KG1 (cell line): ENCODE results near the gene RIMS3.

Experiments
- DNase-seq: peaks from one replicate; lab custom pipeline; 2025; lab: John Stamatoyannopoulos, UW

Gene RIMS3

DNA sequence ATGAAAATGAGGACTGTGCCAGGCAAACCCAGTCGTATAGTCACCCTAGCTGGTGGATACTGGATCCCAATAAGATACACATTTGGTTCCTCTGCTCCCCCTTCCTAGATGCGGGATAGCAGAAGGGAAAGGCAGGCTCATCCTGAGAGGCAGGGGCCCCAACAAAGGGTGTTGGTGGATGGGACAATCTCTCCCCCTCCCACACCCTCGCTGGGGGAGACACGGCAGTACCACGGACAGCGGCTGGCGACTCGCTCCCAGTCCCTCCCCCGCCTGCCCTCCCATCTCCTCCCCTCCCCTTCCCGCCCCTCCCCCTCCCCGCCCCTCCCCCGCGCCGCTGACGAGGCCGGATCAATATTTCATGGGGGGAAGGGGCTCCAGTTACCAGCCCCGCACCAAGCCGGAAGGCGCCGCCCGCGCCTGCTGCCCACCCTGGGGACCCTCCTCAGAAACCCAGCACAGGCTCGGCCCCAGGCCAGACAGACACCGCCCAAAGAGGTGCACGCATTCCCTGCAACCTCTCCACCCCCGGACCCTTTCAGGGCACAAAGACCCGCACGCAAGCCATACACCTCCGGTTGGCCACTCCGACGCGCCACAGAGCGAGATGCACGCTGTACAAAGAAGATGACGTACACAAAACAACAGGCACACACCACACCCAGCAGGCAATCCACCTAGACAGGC lies 11.5 kb downstream of the RIMS3 start:
- DNase-seq: no peak

DNA sequence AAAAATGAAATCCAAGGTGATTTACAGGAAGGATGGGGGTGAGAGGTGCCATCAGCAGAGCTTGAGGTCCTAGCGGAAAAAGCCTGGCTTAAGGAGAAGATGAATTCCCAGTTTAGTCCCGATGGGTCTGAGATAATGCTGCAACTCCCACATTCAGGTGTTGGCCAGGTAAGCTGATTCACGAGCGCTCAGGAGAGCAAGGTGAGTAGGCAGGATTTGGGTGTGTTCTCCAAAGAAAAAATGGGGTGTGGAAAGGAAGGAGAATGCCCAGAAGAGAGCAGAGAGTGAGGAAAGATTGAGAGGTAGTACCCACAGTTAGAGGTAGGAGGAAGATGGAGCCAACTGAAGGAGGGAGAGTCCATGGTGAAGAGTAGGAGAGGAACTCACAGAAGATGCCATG lies 12.5 kb downstream of the RIMS3 start:
- DNase-seq: no peak

DNA sequence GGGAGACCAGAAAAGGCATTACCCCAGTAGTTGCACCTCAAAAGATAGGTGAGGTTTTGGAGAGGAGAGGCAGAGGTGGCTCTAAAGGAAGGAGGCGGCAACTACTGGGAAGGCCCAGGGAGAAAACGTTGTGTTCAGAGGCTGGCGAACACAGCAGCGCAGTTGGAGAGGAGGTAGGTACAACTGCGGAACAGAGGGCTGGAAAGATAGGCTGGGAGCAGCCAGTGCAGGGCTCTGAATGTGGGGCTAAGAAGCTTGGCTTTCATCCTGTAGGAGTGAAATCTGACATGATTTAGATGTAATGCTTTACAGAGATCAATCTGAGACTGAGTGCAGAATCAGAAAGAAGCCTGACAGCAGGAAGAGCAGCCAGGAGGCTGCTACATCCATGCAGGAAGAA lies 13.0 kb downstream of the RIMS3 start:
- DNase-seq: no peak

DNA sequence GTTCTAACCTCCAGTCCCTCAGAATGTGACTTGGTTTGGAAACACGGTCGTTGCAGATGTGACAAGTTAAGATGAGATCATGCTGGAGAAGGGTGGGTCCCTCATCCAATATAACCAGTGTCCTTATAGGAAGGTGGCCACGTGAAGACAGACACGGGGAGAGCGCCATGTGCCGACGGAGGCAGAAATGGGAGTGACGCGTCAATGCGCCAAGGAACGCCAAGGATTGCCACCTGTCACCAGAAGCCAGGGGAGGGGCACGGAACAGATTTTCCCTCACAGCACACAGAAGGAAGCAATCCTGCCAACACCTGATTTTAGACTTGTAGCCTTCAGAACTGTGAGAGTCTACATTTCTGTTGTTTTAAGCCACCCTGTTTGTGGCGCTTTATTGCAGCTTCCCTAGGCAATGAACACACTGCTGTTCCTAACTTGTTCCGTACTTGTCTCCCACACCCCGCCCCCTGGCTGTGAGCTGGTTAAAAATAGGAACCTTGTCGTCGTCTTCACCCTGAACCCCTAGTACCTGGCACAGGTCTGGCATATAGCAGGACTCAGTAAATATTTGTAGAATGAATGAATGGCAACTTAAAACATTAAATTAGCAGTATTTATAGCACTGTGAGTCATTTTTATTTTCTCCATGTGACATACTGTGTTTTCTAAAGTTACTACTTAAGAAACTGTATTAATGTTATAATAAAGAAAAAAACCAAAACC lies 14.2 kb downstream of the RIMS3 start:
- DNase-seq: no peak

DNA sequence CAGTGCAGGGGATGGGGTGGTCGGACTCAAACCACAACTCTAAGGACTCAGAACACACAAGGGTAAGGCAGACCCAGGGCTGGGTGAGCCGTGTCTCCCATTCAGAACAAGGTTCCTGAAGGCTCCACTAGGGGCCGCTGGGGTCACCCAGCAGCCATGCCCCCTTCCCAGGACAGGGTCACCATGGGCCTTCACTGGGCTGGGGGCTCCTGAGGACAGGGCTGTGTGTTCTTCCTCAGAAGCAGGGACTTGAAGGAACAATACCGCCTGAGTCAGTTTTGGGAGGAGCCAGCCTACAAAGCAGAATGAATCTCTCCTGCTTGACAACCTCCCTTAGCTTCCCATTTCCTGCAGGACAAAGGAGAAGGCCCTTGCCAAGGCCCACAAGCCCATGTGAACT lies 15.4 kb downstream of the RIMS3 start:
- DNase-seq: no peak

DNA sequence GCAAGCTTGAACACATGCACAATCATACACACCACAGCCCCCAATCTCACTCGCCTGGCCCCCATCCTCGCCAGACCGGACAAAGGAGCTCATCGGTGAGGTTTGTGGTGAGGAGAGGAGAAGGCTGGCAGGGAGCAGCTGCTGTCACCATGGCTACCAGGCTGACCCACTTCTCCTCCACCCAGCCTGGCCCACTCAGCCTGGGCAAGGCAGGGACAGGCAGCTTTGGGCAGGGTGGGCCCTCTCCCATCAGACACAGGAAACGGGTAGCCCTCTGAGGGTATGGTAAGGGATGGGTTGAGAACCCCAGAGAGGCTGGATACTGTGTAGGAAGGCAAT lies 15.9 kb downstream of the RIMS3 start:
- no peak for DNase-seq

DNA sequence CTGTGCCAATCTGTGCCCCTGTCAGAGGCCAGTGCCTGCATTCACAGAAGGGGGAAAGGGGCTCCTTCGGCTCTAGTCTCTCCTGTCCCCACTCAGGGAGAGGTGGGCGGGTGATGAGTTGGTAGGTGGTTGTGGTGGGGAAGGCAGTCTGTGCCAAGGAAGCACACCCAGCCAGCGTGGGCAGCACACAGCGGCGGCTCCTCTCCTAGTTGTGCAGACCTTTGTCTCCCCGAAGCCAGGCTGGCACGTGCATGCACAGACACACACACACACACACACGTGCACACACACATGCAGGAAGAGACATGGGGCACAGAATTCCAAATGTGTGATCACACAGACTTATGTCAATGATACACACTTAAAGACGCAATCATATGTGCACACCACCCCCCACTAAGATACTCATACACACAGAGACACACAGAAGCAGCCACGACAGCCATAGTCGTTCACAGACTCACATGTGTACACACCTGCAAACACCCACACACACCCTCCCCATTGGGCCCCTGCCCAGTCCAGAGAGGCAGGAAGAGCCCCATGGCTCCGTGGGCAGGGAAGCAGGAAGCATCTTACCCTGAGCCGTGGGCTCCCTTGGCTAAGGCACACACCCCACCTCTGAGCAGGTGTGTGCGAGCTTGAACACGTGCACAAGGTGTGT lies 16.4 kb downstream of the RIMS3 start:
- no peak for DNase-seq

DNA sequence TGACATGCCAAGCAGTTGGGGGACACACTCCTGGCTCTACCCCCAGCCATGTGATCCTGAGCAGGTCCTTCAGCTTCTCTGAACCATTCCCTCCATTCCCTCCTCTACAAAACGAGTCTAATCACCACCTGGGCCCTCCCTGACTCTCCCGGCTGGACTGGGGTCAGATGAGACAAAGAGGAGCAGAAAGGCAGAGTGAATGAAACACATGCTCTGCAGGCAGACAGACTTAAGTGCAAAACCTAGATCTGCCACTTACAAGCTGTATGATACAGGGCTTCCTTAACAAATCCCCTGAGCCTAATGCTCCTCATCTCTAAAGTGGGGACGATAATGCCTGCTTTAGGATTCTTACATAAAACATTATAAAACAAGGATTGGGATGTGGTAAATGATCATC lies 17.3 kb downstream of the RIMS3 start:
- DNase-seq: no peak

DNA sequence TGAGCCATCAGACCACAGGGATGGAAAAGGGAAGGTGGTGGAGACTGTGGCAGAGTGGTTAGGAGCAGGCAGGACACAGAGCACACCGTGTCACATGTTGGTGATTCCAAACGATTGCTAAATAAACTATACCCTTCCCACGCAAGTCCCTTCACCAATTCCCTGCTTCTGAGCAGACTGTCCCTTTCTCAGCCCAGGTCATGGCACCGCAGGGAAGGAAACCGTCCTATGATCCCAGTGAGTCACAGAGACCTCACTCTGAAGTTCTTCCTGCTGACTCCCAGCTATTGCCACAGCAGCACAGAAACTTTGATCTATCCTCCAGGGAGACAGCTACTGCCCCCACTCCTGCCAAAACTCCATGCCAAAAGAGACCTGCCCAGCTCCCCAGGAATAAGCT lies 19.2 kb downstream of the RIMS3 start:
- DNase-seq: no peak

DNA sequence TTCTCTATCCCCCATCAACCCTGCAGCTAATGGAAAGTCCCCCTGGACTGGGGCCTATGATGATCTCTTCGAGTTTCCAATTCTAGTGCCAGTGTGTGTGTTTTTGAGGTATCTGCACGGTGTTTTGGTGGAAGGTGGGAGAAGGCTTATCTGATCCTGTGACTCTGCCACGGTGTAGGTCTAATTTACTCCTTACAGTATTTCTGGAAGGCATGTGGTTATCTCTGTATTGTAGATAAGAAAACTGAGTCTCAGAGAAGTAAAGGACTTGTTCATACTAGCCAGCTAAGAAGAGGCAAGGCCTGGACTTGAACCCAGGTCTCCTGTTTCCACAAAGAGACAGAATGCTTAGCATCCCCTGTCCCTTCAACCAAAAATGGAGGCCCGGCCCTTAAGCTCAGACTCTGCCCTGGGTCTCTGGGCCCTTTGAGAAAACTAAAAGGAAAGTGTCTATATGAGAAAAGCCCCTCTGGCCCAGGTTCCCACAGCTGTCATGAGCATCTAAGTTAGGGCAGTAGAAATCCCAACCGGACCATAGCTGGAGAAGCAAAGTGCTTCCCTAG lies 20.3 kb downstream of the RIMS3 start:
- DNase-seq: no peak

DNA sequence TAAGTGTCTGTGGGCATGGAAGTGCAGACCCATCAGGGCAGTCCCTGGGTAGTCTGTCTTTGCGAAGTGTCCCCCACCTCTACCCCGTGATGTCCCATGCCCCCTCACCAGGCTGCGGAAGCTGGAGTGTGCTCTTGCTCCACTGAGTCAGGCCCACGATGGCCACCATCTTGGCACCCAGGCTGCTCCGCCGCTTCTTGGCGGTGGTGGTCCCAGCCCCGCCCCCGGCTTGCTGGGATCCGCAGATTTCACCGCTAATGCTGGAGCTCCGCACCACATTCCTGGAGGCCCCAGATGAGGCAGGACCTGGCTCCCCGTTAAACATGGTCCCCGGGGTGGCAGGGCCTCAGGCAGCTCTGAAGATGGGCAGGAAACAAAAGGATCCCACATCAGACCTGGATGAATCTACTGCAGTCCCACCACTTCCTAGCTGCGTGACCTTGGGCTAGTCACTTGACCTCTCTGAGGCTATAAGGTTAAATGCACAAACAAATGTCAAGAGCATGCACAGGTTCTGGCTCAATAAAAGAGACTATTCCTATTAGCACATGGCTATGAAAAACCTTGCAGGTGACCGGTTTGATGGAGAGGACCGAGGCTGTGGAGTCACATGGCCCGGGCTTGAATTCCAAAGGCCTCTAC lies 23.8 kb downstream of the RIMS3 start:
- no peak for DNase-seq

DNA sequence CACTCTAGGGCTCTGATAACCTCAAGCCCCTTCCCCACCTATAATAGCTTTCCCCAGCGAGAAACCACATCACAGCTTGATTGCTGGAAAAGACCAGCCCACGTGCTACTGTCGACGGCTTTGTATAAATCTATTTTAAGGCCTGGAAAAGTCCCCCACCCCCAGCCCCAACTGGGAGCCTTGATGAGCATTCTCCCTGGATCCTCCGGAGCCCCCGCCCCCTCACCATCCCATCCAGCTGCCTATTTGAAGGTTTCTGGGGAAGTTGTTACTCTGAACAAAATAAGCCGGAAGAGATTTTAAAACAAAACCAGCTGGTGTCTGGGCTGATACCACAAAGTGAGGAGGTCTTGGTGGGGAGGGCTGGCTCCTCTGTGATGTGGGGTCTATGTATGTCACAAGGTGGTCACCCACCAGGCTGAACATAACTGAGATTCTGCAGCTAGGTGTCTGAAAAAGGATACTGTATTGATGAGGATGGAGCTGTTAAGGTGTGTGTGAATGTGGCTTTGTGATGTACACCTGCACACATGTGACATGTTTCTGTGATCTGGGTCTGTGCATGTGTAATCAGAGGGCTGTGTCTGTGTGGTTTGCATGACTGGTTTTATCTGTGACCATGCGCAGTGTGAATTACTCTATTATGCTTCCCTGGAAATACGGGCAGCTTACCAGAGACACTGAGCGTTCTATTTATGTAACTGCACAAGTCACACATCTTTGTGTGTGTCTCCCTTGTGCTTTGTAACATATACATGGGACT lies 25.0 kb downstream of the RIMS3 start:
- DNase-seq: no peak

DNA sequence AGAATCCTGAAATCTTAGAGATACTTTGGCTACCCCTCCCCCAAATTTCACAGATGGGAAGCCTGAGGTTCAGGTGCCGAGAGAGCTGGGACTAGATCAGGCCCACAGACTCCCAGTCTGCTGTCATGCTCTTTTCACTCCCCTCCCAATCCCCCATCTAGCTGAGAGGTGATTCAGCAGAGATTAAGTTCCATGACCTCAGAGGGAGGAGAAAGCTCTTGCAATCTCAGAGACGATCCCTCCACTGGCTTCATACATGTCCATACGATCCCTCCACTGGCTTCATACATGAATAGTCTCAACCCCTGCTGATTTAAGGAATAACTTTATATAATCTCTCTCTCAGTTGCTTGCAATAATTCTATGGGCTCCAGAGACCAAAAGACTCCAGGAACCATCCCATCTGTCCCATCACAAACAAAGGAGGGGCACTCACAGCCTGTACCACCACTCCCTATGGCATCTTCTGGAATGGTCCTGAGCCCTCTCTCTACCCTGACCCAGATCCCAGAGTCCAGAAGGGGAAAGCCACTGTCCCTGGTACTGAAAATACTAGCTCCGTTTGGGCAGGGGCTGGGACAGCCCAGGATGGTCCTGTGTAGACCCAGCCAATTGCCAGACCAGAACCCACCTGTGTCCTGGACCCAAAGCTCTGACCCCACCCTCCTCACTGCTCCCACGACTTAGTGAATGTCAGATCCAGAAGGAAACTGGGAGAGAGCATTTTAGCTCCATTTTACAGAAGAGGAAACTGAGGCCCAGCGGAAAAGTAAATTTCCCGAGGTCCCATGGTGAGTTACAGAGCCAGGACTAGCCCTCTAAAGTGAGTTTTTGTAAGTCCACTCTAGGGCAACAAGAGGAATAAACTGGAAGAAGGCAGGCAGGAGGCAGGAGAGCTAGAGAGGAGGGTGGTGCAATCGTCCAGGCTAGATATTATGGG lies 27.1 kb downstream of the RIMS3 start:
- DNase-seq: no peak

DNA sequence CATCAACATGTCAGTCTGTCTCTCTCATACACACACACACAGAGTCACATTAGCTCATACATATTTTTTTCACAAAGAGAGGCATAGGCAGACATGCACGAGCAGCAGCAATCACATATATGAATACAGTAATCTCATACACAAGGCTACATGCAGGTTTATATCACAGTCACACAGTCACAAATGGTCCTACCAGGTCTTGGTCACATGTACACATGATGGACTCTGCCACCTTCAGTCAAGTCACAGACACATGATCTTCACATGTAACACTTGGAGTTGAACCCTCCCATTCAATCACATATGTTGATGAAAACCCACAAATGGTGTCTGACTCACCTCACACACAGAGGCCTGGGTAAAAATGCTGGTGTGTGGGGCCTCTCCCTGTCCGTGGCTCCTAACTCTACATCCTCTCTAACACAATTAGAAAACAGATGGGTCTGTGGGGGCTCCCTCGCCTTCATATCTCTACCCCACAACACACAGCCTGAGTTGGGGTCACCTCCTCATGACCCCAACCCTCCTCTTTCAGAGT lies 27.9 kb downstream of the RIMS3 start:
- no peak for DNase-seq

DNA sequence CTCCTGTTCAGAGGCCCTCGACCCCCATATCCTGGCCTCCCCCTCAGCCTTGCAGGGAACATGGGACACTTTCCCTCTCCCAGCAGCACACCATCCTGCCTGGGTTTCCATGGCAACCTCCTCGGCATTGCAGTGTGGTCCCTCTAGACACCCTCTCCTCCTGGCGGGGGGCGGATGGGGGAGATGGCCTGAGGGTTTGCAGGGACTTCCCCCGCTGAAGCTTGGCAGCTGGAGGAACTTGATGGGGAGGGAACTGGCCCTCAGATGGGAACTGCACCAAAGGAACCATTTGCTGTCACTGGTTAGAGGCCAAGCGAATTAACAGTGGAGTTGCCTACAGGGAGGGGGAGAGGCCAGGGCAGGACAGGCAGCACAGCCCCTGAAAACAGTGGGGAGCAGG lies 28.7 kb downstream of the RIMS3 start:
- no peak for DNase-seq

DNA sequence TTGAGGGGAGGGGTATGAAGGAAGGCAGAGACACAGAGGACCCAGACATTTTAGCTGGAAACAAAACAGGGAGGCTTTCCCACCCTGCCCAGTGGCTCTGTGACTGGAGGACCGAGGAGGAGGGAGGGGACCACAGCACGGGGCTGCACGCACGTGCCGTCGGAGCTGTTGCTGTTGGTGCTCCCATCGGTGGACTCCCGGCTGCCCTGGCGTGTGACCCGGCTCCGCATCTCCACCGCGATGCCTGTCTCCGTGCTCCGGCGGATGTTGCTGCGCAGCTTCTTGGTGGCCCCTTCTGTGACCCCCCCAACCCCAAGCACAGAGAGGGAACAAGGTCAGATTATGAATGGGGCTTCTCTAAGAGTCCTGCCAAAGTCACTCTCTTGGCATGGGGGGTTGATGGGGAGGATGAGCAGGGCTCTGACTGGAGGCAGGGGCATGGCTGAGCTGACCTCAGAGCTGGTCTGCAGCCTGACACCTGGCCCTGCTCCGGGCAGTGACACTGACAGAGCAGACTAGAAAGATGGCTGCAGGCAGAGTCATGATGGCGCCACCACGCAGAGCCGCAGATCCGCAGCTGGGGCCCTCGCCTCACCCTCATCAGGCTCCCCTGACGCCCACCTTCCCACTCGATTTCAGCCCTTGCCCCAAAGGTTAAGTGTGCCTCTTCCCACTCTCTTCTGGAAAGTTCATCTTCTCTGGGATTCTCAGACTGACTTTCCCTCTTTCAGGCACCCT lies 29.6 kb downstream of the RIMS3 start:
- DNase-seq: no peak

DNA sequence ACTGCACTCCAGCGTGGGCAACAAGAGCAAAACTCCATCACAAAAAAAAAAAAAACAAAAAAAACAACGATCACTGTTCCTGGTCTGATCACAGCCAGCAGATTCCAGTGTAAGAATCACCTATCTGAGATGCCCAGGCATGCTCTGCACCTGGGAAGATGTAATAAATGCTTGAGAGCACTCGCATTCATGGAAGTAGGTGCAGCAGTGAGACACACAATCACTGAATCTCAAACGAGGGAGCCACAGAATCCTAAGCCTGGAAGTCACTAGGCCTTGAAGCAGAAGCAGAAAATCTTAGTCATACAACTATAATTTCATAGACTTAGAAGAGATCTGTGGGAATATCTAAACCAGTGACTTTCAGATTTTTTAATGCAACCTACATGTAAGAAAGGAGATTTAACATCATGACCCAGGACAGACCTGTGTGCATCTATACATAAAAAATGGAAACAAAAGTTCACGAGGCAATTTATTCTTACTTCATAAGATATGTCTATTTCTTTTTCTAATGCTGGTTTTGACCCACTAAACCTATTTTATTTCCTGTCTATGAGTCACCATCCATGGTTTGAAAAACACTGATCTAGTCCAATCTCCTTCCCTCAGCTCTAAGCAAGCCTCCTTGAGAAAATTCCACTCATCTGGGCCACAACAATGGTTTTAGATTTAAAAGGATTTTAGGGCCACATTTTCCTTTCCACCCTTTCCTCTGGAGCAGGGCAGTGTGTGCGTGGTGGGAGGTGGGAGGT lies 30.4 kb downstream of the RIMS3 start:
- no peak for DNase-seq

DNA sequence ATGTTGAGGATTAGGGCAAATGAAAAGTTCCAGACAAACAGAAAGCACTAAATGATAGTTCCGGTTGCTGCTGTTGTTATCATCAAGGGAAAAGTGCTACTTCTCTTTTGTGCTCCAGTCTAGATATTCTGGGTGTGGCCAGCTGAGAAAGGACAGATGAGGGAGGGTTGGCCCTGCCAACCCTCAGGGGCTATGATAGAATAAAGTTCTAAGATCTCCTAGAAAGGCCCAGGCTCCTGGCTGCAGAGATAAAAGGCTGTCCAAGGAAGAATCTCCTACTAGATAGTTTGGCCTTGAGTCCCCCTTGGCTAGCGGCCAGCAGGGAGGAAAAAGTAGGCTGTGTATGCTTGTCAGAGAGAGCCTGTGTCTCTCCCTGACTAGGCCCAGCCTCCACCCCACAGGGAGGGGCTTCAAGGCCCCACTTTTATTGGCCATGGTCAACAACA lies 31.5 kb downstream of the RIMS3 start:
- no peak for DNase-seq

DNA sequence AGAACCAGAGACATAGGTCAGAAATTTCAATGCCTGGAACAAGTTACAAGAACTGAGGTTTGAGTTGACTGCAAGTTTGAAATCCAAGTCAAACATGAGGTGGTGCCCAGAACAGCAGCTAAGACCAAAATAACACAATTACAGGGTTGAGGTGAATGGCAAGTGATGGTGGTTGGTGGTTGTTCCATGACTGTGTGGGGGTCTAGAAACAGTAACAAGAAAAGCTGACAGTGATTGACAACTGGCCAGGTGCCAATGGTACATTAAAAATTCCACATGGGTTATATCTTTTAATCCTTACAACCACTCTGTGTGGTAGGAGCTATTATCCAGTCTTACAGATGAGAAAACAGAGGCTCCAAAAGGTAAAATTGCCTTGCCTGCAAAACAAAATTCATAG lies 32.0 kb downstream of the RIMS3 start:
- no peak for DNase-seq
